T follicular helper cell (primary cell): Measurements from ENCODE around the gene FAM89A.
"Not testable (repeated sequence)": the region's sequence is repeated elsewhere in the genome, so short reads cannot be mapped to it uniquely, and the experiment has no call there.

Experiments used
- DNase-seq: peaks from one replicate; pipeline ENCODE4 v3.0.0-alpha.2; 2020; ENCODE audit warnings: low read depth

Gene FAM89A

DNA sequence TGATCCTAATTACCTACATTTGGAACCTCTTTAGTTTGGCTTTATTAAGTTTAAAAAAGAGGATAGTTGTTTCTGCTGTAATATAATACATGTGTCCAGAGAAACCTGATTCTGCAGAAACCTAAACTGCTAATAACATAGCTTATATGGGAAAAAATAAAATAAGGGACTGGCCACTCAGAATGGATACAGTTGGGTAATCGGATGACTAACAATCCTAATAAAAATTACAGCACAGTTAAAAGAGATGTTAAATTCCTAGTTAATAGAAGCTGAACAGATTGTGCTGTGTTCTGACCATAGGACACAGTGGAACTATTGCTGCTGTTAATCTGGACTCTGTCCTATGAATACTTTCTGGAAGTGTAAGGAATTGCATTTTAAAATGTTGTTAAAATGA is 45.2 kb downstream of the FAM89A start:
- DNase-seq: no peak

- DNase-seq: no peak
Observed at GRCh38 chr1:230992100-230992774, 47.8 kb downstream of the FAM89A start.

DNA sequence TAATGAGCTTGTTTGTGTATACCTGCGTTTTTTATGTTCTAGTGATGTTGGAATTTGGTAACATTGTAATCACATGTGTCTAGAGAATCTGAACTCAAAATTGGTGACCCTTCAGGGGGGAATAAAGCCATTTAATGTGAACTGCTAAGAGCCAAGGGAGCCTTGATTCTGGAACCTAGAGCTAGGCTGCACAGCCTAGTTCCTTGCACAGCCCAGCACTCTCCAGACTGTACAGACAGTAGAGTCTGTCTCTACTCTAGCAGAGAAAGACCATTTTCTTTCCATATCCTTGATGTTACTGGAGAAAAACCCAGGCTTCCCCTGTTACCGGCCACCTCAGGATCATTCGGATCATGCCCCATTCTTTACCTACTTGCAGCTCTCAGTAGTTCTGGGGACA is 52.6 kb downstream of the FAM89A start:
- DNase-seq: no peak

GRCh38 chr1:230986976-230987375 is 53.1 kb downstream of the FAM89A start:
- DNase-seq: no peak

DNA sequence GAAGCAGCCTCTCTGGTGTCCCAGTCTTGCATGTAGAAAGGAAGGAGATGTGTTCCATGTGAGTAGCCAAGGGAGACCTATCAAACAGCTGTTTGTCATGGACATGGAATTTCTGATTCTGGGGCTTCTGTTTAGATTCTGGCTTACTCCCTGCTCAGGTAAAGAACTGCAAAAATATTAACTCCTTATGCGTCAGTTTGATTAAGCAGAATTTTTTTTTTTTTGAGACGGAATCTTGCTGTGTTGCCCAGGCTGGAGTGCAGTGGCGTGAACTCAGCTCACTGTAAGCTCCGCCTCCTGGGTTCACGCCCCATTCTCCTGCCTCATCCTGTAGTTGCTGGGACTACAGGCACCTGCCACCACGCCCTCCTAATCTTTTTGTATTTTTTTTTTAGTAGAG is 54.3 kb downstream of the FAM89A start:
- DNase-seq: no peak

DNA sequence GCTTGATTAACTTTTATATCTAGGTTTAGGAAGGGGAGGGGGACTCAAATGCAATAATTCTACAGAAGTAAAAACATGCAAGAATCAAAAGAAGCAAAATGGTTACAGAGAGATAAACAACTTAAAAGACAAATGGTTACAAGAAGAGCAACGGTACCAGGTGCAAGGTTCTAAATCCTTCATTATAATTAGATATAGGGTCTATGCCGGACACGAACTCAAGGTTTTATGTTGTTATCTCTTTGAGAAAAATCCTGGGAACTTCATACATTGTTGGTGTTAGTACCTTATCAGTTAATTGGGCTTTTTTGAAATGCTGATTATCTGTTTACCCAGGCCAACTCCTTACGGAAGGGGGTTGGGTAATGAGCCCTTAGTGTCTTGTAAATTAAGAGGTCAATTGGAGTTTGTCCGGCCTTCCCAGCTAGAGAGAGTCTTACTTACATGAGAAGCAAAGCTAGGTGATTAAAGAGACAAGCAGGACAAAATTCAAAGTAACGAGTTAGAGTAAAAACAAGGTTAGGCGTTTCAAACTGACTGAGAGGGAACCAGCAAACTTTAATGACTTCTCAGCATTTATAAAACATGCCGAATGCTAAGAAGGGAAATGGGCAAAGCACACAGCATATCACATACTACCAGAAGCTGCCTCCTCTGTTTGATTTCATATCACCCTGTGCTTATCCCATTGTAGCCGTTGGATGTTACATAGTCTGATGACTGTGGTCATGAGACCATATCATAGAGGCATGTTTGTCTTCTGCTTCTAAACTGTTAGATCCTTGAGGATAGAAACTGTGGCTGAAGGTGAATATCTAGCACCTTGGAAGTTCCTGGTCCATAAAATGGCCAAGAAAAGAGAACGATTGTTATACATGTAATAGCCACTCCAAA is 55.2 kb downstream of the FAM89A start:
- not testable (repeated sequence) for DNase-seq

DNA sequence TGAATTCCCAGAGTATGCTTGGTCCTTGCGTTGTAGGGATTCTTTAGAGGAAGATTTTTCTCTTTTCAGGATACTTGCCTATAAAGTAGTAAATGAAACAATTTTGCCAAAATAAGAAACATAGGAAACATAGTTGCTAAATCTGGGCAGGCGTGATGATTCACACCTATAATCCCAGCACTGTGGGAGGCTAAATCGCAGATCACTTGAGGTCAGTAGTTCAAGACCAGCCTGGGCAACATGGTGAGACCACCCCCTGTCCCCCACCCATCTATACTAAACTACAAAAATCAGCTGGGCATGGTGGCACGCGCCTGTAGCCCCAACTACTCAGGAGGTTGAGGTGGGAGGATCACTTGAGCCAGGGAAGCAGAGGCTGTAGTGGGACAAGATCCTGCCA is 56.2 kb downstream of the FAM89A start:
- DNase-seq: no peak

GRCh38 chr1:230982696-230983095 is 57.4 kb downstream of the FAM89A start:
- no peak for DNase-seq

DNA sequence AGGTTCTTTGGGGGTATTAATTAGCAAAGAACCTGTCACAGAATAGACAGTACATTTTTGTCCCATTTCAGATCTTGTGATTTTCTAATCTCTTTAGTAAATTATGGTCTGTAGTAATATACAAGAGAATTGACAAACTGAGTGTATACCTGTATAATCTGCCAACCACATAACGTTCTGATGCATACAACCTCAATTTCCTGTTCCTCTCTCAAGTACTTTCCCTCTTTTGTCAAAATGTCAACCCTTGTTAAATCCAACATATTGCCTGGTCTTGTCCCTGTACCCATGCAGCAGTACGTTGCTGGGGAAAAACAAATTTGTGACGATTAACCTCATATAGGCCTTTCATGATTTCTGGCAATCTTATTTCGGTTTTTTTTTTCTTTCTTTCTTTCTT is 60.1 kb downstream of the FAM89A start:
- DNase-seq: no peak

- no peak for DNase-seq
Observed at GRCh38 chr1:230979389-230979716, 60.7 kb downstream of the FAM89A start.

DNA sequence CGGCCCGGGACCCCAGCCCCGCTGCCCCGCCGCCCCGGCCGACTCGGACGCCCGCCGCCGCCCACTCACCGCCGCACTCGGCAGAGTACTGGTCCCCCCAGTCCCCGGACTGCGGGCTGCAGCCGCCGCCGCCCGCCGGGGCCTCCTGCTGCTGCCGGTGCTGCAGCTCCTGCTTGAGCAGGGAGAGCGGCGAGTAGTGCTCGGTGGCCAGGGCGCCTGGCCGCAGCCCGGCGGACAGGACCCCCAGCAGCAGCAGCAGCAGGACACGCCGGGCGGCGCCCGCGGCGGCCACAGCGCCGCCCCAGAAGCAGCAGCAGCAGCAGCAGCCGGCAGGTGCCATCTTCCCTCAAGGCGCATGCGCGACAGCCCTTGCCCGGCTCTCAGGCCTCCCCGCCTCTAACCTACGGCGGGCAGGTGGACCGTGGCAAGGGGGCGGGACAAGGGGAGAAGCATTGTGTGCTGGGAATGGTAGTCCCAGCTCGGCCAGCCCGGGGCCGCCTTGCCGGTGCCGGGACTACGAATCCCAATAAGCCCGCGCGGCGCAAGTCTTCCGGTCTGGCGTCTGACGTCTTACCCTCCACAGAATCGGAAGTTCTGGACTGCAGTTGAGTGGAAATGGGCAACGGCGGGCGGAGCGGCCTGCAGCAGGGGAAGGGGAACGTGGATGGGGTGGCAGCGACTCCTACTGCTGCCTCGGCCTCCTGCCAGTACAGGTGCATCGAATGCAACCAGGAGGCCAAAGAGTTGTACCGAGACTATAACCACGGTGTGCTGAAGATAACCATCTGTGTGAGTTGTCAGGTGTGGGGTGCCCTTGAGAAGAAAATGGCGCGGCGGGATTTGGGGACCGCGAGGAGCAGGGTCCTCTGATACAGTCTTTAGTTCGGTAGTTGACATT is 61.3 kb downstream of the FAM89A start, which contains the start of the genes ARV1 and TTC13:
TSS of gene ARV1 (plus strand) at position 604 of the 898 bp plus-strand sequence. CDS start at position 616, 12 bp downstream.
TSS of gene TTC13 (minus strand) at position 371 of the 898 bp plus-strand sequence. CDS start at position 340, 31 bp downstream.
- DNase-seq: peak; percentile 91

GRCh38 chr1:230977761-230978490 is 62.1 kb downstream of the FAM89A start:
- peak; percentile 8 for DNase-seq

DNA sequence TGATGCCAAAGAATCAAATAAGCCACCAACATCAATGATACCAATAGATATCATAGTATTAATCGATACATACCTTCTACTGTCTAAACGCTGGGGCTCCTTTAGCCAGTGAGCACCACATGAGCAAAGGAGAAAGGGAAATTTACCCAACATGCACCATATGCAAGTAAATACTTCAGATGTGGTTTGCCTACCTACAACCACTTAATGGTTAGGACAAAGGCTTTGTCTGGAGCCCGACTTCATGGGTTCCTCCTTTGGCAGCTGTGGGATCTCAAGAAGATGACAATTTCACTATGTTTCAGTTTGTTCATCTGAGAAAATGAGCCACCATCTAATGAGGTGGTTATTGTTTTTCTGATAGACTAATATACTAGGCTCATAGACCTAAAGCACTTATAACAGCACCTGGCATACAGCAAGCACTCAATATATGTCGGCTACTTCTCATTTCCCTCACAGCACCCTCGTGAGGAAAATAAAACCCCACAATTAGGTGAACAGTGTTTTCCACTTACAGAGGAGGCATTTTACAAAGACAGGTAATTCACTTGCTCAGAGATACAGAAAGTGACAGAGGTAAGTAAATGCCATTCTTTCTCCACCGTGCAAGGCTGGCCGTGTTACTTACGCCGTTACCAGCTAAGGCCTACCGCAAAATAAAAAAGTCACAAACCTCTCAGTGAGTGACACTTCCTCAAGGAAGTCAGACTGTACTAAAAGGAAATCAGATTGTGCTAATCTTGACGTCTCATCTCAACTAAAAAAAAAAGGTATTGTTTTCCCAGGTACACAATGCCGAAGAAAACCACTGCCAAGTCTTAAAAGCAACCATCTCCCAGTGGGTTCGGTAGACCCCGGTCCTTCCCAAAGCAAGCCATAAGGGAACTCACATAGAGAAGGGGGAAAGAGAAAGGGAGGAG is 63.0 kb downstream of the FAM89A start:
- peak; percentile 9 for DNase-seq

DNA sequence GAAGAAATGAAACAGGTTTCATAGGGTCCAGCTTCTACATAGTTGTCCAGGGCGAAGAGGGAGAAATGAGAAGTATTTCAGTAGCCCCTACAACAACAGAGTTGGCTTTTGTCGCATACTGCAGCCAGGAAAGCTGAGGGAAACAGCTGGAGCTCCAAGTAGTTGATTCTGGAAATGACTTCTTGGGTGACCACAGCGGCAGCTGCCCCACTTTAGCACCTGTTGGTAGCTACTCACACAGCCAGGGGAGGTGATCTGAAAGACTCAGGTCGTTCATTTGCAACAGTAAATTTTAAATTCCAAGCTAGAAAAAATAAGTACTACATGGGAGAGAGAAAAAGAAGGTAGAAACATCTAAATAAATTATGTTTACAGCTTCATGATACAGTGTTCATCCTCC is 63.7 kb downstream of the FAM89A start:
- no peak for DNase-seq

GRCh38 chr1:230975636-230976035 is 64.4 kb downstream of the FAM89A start:
- no peak for DNase-seq

DNA sequence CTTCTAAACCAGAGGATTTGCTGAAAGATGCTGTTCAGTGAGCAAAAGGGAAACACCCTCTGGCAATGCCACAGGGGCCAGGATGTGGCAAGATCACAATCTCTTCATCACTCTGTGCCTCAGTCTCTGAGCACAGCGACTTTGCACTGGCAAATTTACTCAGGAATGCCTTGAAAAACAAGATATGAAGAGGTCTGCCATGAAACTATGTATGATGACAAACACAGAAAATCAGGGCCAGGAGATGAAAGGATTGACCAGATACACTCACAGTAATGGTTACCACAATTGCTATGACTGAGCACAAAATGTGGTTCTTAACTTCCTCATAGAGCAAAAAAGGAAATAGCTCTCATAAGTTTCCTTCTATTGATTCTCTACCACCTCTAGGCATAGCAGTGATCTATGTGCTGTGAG is 67.2 kb downstream of the FAM89A start:
- peak; percentile 64 for DNase-seq

DNA sequence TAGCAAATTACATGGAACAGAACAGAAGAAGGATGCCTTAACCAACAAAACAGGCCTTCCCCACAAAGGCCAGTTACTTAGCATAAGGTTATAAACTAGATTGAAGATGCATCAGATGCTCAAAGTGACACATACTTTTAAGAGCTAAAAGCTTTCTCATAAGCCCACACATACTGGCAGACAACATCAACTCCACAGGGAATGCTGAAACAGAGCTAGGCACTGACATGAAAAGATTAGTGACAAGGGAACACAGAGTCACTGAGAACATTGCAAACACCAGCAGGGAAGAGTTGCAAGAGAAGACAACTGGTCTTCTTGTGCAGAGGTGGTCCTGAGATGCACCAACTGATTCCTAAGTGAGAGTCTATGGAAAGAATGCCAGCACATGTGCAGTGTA is 68.3 kb downstream of the FAM89A start:
- no peak for DNase-seq

DNA sequence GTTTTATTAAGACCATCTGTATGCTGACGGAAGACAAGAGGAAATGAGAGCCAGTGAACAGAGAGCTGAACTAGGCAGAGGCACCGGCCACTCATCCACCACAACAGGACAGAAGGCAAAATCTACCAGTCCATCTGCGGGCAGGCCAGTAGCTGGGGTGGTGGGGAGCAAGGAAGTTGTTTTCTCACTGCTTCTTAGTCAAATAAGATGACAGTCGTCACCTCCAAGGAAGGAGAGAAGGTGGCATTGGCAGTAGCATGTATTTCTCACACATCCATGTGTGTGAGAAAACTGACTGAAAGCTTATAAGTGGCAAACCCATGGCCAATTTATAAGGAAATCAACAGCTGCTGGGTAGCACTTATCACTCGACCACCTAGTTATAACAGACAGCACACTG is 69.6 kb downstream of the FAM89A start:
- DNase-seq: no peak
